NT2/D1 (cell line): ENCODE results near the gene DOK6.

Source experiments
- SUZ12 ChIP-seq: IDR thresholded peaks from 2 replicates; pipeline ENCODE4 v1.6.1; 2011; ENCODE audit not compliant: insufficient read length, insufficient read depth; ENCODE audit errors: extremely low read depth
- YY1 ChIP-seq: IDR thresholded peaks from 2 replicates; pipeline ENCODE4 v1.6.1; 2011; ENCODE audit not compliant: insufficient read length, insufficient read depth

DNA sequence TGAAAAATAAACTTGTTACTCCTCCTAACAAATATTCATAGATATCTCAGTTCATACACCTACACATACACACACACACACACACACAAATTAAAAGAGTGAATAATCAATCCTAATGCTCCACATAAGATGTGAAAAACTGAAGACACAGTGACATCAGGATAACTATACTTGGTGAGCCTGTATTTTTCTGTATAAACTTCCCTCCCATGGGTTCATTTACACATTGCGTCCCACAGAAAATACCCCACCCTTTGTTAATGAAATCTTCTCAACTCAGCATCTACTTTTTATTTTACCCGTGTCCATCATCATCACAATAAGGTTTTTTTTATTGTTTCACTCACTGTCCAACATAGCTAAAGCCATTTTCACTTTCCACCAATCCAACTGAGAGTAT, 486.6 kb downstream of the DOK6 start:
- no peak for TF ChIP-seq YY1
- no peak for TF ChIP-seq SUZ12
